ENCODE measurements around the gene AGPAT1.
"Not testable (repeated sequence)": the region's sequence is repeated elsewhere in the genome, so short reads cannot be mapped to it uniquely, and the experiment has no call there.

AGPAT1 gene

GRCh38 chr6:32198866-32199265, 23.0 kb upstream of the AGPAT1 start:
- no peak for DNase-seq (ENCODE audit: low spot score)

DNA sequence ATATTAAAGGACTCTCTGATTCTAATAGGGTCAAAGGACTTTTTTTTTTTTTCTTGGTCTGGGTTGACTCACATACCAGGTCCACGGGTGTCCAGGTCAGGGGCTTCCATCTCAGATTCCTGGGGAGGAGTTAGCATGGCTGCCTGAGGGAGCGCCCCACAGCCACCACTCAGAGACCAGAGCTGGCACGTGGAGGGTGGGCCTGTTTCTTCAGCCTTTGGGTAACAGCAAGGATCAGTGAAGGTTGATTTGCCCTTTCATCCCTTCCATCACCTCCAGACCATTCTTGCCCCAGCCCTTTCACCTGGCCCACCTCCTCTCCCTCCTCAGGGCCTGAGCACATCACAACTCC, 22.4 kb upstream of the AGPAT1 start:
- DNase-seq (ENCODE audit: low spot score), result no peak

- DNase-seq (ENCODE audit: low spot score), result peak; percentile 51
Measured at GRCh38 chr6:32196682-32197616, 21.1 kb upstream of the AGPAT1 start.

DNA sequence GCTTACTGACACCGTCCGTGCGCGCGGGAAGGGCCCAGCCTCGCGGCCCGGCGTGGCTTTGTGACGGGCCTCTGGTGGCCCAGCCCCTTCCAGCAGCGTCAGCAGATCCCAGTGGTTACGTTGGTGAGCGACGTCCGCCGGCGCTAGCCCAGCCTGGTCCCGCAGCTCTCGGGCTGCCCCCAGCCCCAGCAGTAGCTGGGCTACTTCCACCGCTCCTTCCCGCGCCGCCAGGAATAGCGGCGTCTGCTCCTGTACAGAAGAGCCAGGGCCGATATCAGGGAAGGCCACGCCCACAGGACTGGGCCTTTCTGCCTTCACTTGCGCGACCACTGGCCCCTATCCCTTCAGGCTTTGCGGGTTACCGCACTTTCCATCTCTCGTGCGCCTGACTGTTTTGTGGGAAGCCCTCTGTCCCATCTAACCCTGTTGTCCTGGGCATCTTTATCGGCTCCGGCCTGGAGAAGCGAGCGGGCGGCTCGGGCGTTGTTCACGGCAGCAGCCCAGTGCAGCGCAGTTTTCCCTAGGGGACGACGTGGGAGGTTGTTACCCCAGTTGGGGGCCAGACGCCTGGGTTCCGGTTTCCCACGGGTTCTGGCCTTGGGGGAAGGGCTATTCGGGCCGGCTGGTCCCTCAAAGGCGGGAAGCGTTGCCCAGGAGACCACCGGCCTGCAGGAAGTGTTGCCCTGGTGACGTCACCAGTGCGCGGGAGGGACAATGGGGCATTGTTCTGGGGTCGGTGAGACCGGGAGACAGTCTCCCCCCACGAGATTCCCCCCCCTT, 20.2 kb upstream of the AGPAT1 start:
- peak; percentile 97 for DNase-seq (ENCODE audit: low spot score)

DNA sequence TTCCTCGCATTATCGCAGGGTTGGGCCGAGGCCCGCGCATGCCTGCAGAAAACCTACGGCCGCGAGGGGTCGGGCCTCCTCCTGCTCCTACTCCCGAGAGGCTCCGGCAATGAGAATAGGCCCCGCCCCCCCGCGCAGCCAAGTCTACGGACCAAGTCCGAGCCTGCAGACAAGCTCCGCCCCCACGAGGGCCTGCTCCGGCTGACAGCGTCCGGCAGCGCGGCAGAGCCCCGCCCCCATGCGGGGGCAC, 19.7 kb upstream of the AGPAT1 start:
- DNase-seq (ENCODE audit: low spot score), result peak; percentile 100

DNA sequence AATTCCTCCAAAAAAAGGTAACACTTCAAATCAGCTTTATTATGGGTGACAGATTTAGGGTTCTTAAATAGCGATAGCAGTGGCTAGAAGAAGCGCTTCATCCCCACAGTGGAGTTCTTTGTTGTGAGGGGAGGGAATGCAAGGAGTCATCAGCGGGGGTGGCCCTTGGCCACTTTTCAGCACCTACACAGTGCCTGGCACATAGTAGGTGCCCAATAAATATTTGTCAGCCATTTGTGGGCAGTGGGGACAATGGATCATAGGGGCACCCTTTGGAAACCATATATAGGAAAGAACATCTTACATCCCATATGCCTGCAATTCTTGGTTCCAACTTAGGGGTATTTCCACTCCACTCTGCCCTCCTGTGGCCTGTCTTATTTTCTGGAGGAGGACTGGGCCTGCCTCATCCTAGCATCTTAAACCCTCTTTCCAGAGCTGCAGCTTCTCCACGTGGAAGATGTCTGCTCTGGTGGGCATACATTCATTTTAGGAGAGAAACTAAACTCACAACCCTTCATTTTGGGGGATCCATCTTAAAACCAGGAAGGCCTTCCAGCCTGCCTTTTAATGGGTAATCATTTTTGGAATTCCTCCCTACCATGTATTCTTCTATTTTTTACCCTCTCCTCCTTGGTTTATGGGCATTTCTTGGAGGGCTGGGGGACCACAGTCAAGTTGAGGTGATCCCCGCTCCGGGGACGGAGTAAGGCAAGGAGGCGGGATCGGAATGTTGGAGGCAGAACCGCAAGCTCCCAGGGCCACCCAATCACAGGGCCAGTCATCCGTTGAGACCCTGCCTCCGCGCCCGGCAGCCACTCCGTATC, 19.2 kb upstream of the AGPAT1 start:
- peak; percentile 76 for DNase-seq (ENCODE audit: low spot score)

- DNase-seq (ENCODE audit: low spot score), result no peak
Measured at GRCh38 chr6:32194388-32194787, 18.5 kb upstream of the AGPAT1 start.

DNA sequence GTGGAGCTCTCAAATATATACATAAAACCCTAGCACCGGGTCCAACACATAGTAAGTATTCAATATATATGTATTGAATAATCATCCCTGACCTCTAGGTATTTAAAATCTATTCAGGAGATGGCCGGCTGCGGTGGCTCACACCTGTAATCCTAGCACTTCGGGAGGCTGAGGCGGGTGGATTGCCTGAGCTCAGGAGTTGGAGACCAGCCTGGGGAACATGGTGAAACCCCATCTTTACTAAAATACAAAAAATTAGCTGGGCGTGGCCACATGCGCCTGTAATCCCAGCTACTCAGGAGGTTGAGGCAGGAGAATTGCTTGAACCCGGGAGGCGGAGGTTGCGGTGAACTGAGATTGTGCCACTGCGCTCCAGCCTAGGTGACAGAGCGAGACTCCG, 17.2 kb upstream of the AGPAT1 start:
- DNase-seq (ENCODE audit: low spot score), result not testable (repeated sequence)

DNA sequence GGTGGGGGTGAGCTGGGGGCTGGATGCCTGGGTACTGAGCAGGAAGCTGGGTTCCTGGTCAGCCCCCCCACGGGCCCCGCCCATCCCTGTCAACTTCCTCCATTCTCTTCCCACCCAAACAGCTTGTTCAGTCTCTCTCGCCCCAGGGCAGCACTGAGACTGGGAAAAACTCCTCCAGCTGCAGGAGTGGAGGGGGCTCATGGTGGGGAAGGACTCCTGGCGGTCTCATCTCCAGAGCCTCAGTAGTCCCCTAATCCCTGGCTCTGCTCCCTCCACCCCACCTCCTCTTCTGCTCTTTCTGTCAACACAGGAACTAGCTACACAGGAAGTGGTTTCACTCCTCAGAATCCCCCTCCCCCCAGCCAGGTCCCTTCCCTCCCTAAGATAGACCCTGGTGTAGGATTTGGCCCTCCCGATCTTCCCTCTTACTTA, 16.7 kb upstream of the AGPAT1 start, which contains the start of gene GPSM3:
GPSM3 (minus strand) TSS at position 36 of the 432 bp plus-strand sequence. CDS start 130 bp downstream, outside the sequence.
- no peak for DNase-seq (ENCODE audit: low spot score)

DNA sequence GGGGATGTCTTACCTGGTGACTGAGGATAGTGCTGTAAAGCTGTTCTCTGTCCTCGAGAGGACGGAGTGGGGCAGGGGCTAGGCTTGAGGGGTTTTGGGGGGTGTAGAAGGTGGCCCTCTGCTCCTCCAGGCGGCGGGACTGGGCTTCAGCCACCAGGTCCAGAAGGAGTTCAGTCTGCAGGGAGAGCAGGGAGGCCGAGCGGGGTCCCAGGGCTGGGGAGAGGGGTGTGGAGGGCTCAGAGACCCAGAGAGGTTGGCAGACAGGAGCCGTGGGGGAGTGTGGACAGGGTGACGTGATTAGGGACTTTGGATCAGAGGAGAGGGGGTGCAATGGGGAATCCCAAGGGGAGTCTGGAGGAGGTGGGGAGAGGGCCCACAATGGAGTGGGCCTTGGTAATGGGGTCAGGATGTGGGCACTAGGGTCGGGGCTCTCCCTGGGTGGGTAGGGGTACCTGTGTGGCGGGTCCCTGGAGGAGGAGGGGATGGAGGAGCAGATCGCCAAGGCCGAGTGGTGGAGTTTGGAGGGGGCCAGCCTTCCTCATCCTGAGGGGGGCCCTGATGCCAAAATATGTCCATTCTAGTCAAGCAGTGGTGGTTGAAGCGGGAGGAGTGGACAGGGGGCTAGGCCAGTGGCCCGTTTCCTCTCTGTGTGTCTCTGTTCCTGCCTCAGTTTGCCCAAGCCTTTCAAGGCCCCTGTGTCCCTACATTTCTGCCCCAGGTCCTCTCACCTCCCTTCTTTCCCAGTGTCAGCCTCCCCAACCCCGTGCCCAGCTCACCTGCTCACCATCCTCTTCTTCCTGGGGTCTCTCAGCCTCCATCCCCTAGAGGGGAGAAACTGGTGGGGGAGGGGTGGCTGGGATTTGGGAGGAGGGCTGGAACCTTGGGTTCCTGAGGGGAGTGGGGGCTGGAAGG, 16.1 kb upstream of the AGPAT1 start:
- DNase-seq (ENCODE audit: low spot score), result no peak

GRCh38 chr6:32190911-32191677, 15.2 kb upstream of the AGPAT1 start:
- no peak for DNase-seq (ENCODE audit: low spot score)

DNA sequence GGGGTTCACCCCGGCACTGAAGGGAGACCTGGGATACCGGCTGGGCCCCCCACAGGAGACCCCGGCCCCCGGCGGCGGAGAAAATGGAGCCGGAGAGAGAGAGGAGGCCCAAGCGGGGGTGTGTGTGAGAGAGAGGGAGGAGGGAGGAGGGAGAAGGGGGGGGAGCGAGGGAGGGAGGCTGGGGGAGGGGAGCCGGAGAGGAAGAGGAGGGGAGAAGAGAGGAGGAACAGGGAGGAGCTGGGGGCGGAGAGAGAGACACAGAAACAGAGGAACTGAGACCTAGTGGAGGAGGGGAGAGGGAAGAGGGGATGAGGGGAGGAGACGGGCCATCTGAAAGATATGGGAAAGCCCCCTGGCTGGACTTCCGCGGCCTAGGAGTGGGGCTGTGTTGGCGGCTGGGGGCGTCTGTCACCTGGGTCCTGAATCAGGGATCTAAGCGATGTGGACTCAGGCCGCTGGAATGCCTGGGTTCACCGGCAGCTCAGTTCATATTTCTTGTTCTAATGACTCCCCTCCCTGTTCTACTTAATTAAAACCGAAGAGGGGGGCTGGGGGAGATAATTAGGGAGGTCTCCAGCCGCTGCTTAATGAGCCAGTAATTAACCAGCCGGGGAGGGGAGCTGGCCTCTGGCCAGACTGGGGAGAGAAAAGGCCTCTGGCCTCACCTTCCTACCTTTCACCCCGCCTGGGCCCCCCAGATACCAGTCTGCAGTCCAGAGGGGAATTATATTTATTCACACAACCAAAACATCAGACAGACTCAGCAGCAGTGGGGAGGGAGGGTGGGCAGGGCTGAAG, 14.4 kb upstream of the AGPAT1 start, which contains the start of gene PBX2:
PBX2 (minus strand) TSS at position 149 of the 798 bp plus-strand sequence. CDS start 287 bp downstream, outside the sequence.
- DNase-seq (ENCODE audit: low spot score), result peak; percentile 95

DNA sequence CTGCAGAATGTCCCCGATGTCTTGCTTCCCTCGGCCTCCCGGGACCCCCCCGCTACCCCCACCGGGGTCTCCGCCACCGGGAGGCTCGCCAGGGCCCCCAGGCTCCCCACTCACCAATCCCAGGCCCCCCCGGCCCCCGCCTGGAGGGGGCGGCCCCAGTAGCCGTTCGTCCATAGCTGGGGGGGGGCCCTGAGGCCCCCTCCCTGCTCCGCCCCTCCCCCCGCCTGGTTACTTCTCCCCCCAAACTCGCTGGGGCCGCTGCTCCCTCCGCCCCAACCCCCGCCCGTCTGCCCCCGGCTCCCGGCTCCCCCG, 13.8 kb upstream of the AGPAT1 start:
- DNase-seq (ENCODE audit: low spot score), result no peak

DNA sequence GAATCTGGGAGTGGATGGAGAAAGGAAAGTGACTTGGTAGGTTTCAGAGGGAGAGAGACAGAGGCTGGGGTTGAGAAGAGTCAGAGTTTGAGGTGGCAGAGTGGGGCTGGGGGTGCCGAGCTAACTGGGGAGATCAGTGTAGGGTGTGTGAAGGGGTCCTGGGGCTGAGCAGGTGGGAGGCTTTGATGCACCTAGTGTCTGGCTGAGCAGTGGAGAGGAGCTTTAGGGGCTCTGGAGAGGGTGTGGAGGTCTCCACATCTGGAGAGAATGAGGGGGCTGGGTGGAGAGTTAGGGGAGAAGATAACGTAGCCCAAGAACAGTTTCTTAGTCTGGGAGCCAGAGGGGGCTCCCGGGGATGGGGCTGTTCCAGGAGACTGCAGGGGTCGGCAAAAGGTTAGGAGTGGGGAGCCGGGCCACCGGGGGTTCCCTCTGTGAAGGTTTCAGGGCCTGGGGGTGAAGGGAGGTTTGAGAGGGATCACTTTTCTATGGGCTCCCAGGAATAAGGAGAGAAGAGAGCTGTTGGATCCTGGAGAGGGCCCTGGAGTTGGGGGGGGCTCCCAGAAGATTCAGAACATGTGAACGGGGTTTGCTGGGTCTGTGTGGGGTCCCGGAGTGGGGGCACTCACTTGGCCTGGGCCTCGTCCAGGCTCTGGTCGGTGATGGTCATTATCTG, 13.3 kb upstream of the AGPAT1 start:
- DNase-seq (ENCODE audit: low spot score), result peak; percentile 22

- DNase-seq (ENCODE audit: low spot score), result no peak
Measured at GRCh38 chr6:32188381-32189068, 12.6 kb upstream of the AGPAT1 start.

- DNase-seq (ENCODE audit: low spot score), result not testable (repeated sequence)
Measured at GRCh38 chr6:32187725-32188380, 12.0 kb upstream of the AGPAT1 start.

GRCh38 chr6:32187009-32187709, 11.3 kb upstream of the AGPAT1 start:
- DNase-seq (ENCODE audit: low spot score), result no peak
